Cardiac fibroblast (primary cell): Measurements from ENCODE around the gene PCDH1.
"Not testable (repeated sequence)": the region's sequence is repeated elsewhere in the genome, so short reads cannot be mapped to it uniquely, and the experiment has no call there.

ENCODE experiments used
- DNase-seq, 2 donors: peaks; one replicate each; pipeline versions ENCODE4 v3.0.0 to v3.0.0-alpha.2; 2010; ENCODE audit warnings: low read depth in 2 of 2
- H3K4me3 ChIP-seq, 2 donors: replicated peaks in 1 of 2; 1 replicate in 1 of 2; 2 replicates in 1 of 2; pipeline ENCODE4 v1.5.1; 2011; ENCODE audit warnings: low read depth in 2 of 2, low read length in 2 of 2, mild to moderate bottlenecking in 2 of 2, moderate library complexity in 1 of 2
- TF ChIP-seq, protein P1 (sequence below): IDR thresholded peaks from one replicate; pipeline ENCODE4 v1.5.1; 2011; ENCODE audit warnings: low read depth, mild to moderate bottlenecking, low read length, inconsistent platforms

PCDH1 gene

GRCh38 chr5:141878186-141878710, at the start of gene PCDH1:
Gene PCDH1 (minus strand): TSS chr5:141878410. CDS start chr5:141878262, 148 bp downstream.
- TF ChIP-seq, protein P1, sequence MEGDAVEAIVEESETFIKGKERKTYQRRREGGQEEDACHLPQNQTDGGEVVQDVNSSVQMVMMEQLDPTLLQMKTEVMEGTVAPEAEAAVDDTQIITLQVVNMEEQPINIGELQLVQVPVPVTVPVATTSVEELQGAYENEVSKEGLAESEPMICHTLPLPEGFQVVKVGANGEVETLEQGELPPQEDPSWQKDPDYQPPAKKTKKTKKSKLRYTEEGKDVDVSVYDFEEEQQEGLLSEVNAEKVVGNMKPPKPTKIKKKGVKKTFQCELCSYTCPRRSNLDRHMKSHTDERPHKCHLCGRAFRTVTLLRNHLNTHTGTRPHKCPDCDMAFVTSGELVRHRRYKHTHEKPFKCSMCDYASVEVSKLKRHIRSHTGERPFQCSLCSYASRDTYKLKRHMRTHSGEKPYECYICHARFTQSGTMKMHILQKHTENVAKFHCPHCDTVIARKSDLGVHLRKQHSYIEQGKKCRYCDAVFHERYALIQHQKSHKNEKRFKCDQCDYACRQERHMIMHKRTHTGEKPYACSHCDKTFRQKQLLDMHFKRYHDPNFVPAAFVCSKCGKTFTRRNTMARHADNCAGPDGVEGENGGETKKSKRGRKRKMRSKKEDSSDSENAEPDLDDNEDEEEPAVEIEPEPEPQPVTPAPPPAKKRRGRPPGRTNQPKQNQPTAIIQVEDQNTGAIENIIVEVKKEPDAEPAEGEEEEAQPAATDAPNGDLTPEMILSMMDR = no peak
- peak; percentile 38 to 50 for DNase-seq
- H3K4me3 ChIP-seq = peak within 1 kb of the TSS; percentile 55 to 73

DNA sequence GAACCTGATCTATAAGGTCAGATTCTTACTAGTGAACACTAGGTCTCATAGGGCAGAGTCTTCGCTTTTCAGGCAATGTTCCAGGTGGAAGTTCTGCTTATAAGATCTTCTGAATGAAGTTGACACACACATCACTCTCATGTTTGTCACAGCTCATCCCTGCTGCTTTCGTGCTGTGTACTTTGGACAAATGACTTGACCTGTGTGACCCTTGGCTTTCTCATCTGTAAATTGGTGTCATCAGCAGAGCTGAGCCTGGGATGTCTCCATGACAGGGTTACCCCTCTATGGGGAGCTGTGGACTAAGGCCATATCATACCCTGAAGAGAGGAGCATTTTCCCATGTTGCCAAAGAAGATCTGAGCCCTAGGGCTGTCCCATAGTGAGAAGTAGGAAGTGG, 48.2 kb upstream of the PCDH1 start:
- TF ChIP-seq, protein P1 = no peak
- H3K4me3 ChIP-seq = no peak overlapping the region
- DNase-seq = no peak

- DNase-seq = peak; percentile 94 to 95
- TF ChIP-seq, protein P1 = no peak
- peak within 1 kb of the TSS; percentile 65 to 81 for H3K4me3 ChIP-seq
Measured at GRCh38 chr5:141923448-141924313, 45.5 kb upstream of the PCDH1 start, which contains the start of gene DELE1. Gene DELE1 (plus strand): TSS chr5:141923871. CDS start chr5:141923942, 71 bp downstream.

- peak overlapping the region; percentile 65 to 81 for H3K4me3 ChIP-seq
- not testable (repeated sequence) for DNase-seq
Measured at GRCh38 chr5:141922827-141923447, 44.7 kb upstream of the PCDH1 start.

- DNase-seq = no peak
- TF ChIP-seq, protein P1 = no peak
- H3K4me3 ChIP-seq = no peak overlapping the region
Measured at GRCh38 chr5:141920771-141921170, 42.6 kb upstream of the PCDH1 start.

DNA sequence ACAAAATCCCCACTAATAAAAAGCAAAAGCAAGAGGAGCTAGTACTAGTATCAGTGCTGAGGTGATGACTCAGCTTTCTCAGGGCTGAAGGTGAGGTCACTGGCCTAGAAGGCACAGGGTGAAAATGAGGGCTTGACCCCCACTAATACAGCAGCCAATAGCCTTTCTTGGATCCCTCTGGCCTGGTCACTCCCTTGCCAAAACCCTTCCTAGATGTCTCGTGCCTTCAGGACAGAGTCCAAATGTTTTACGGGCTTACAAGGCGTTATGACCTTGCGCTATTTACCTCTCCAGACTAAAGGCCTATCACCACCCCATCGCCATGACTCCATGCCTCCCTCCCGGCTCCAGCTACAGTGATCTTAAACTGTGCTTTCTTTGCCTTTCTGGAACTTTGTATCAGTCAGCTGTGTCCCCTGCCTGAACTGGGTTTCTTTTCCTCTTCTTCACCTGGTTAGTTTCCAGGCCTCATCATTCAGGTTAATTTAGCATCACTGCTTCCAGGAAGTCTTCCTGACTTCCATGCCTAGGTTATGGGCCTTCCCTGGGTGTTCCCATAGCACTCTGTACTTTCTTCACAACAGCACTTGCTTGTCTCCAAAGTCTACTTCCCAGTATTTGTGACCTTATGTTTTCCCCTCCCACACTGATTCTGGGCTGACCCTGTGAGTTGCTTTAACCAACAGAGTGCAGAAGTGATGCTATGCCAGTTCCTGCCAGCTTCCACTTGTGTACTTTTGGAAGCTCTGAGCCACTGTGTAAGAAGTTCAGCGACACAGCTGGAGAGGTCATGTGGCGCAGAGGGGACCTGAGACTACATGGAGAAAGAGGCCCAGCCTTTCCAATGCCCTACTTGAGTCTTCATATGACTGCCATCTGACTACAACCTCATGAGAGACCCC, 41.3 kb upstream of the PCDH1 start:
- TF ChIP-seq, protein P1 = no peak
- H3K4me3 ChIP-seq = no peak overlapping the region
- no peak for DNase-seq
